ENCODE data around the gene TREH.

Gene TREH

DNA sequence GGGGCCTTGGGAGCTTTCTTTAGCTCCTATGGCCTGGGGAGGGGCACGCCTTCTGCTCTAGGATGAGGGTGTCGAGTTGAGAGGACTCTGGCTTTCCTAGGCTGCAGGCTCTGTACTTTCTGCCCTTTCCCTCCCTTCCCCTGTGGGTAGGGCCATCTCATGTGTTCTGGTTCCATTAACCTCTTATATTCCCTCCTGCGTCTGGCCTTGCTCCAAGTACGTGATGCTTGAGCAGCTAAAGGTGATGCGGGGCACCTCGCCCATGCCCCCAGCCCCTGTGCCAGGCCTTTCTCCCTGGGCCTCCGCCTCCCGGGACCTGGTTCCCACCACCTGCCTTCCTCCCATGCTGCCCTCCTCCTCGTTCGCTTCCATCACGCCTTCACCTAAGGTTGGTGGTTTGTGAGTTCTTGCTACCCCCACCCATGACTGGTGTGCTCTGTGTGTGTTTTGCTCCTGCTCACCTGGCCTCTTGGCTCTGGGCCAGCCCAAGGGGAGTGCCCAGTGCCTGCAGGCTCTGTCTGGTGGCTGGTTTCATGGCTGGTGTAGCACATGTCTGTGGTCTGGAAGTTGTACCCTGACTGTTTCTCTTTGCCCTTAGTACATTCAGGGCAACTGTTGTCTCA, 37.9 kb downstream of the TREH start:
- Histone ChIP-seq H3K36me3 (ENCODE audit: insufficient read depth, low read length) (peaks cover 69% of the 10 kb centered on the region), H3K4me1 (ENCODE audit: insufficient read depth, low read length) (peaks cover 16% of the 10 kb centered on the region), H3K9ac (ENCODE audit: low read length) (no peak overlapping the region), H3K9me3 (ENCODE audit: low read length) (no peaks in the 10 kb centered on the region), H3K4me3 (ENCODE audit: low read depth in 1 of 2, low read length in 2 of 2) (no peak overlapping the region), H3K27ac (ENCODE audit: low read depth, low read length) (no peak overlapping the region), H3K27me3 (ENCODE audit: control insufficient read depth in 1 of 2, insufficient read depth in 2 of 2, low read length in 2 of 2) (no peaks in the 10 kb centered on the region)

DNA sequence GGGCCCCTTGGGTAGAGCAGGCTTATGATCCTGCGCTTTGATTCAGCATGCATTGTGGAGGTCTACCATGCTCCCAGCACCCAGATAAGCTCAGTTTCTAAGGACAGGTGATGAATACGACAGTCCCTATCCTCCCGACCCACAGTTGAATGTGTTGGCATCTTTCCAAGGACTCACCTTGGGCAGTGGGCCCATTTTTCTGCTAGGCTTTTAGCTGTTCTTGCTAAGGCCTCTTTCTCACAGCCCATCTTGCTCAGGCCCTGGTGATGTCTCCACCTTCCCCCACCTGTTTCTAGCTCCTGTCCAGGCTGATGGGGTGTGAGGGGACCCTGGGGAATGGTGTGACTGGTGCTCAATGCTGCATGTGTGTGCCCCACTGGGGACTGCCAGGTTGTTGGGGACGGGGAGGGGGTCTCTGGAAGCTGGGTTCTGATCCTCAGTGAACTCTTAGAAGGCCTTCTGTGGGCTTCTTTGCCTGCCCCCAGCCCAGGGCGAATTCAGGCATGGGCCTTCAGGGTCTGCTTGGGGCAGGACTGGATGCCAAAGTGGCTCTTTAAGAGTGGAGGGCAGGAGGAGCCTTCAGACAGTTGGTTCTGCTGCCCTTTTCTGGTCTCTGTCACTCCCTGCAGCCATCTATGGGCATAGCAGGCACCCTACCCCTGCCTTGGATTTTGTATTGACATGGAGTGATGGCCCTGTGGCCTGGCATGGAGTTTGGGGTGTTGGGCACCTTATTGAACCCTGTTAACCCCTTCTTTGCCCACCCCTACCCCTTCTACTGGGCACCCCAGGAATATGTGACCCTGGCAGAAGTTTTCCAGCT, 38.9 kb downstream of the TREH start:
- Histone ChIP-seq H3K27ac (ENCODE audit: low read depth, low read length) (peak overlapping the region; percentile 9), H3K36me3 (ENCODE audit: insufficient read depth, low read length) (peaks cover 67% of the 10 kb centered on the region), H3K9ac (ENCODE audit: low read length) (no peak overlapping the region), H3K4me1 (ENCODE audit: insufficient read depth, low read length) (peaks cover 22% of the 10 kb centered on the region), H3K4me3 (ENCODE audit: low read depth in 1 of 2, low read length in 2 of 2) (peak overlapping the region in 1 of 2 donors; percentile 6), H3K9me3 (ENCODE audit: low read length) (no peaks in the 10 kb centered on the region), H3K27me3 (ENCODE audit: control insufficient read depth in 1 of 2, insufficient read depth in 2 of 2, low read length in 2 of 2) (no peaks in the 10 kb centered on the region)

- Histone ChIP-seq H3K27me3 (ENCODE audit: control insufficient read depth in 1 of 2, insufficient read depth in 2 of 2, low read length in 2 of 2) (no peaks in the 10 kb centered on the region), H3K9me3 (ENCODE audit: low read length) (no peaks in the 10 kb centered on the region), H3K4me1 (ENCODE audit: insufficient read depth, low read length) (peaks cover 28% of the 10 kb centered on the region), H3K4me3 (ENCODE audit: low read depth in 1 of 2, low read length in 2 of 2) (peak overlapping the region in 1 of 2 donors; percentile 6), H3K9ac (ENCODE audit: low read length) (no peak overlapping the region), H3K36me3 (ENCODE audit: insufficient read depth, low read length) (peaks cover 62% of the 10 kb centered on the region), H3K27ac (ENCODE audit: low read depth, low read length) (no peak overlapping the region)
Measured at GRCh38 chr11:118639899-118640298, 39.6 kb downstream of the TREH start.

GRCh38 chr11:118638726-118639125, 40.7 kb downstream of the TREH start:
- no peak overlapping the region for H3K9ac ChIP-seq (ENCODE audit: low read length)

DNA sequence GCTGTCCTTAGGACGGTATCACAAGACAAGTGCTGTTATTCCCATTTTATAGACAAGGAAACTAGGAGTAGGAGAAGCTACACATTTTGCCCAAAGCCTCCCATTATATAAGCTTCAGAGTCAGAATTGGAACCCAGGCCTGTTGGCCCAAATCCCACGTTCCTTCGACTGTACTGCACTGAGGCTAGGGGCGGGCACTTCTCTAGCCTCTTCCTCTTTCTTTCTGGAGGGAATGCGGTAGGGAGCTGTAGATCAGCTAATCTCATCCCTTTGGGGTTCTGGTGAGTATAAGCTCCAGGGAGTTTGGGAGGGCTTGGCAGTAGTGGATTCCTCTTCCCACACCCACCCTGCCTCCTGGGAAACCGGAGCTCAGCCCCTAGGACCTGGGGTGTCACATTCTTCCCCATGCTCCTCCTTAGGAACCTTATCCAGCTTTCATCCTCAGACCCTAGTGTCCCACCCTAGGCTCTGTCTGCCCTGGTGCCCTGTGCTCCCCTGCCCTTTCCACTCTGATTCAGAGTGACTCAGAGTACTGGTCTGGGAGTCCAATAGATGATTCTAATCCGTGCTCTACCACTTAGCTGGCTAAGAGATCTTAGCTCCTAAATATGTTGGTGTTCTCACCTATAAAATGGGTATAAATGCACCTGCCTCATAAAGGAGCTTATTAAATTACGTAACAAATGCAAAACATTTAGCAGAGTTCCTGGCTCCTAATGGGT, 42.7 kb downstream of the TREH start:
- H3K27me3 ChIP-seq (ENCODE audit: control insufficient read depth in 1 of 2, insufficient read depth in 2 of 2, low read length in 2 of 2) = no peaks in the 10 kb centered on the region
- H3K9me3 ChIP-seq (ENCODE audit: low read length) = no peaks in the 10 kb centered on the region
- H3K4me1 ChIP-seq (ENCODE audit: insufficient read depth, low read length) = peaks cover 47% of the 10 kb centered on the region
- peaks cover 47% of the 10 kb centered on the region for H3K36me3 ChIP-seq (ENCODE audit: insufficient read depth, low read length)
- no peak overlapping the region for H3K9ac ChIP-seq (ENCODE audit: low read length)
- no peak overlapping the region for H3K27ac ChIP-seq (ENCODE audit: low read depth, low read length)
- no peak overlapping the region for H3K4me3 ChIP-seq (ENCODE audit: low read depth in 1 of 2, low read length in 2 of 2)

More at GRCh38 chr11:118638726-118639125, 40.7 kb downstream of the TREH start:
- peaks cover 37% of the 10 kb centered on the region for H3K4me1 ChIP-seq (ENCODE audit: insufficient read depth, low read length)
- no peak overlapping the region for H3K27ac ChIP-seq (ENCODE audit: low read depth, low read length)
- H3K27me3 ChIP-seq (ENCODE audit: control insufficient read depth in 1 of 2, insufficient read depth in 2 of 2, low read length in 2 of 2) = no peaks in the 10 kb centered on the region
- peaks cover 53% of the 10 kb centered on the region for H3K36me3 ChIP-seq (ENCODE audit: insufficient read depth, low read length)
- H3K4me3 ChIP-seq (ENCODE audit: low read depth in 1 of 2, low read length in 2 of 2) = no peak overlapping the region
- H3K9me3 ChIP-seq (ENCODE audit: low read length) = no peaks in the 10 kb centered on the region

GRCh38 chr11:118635642-118636041, 43.8 kb downstream of the TREH start:
- H3K27me3 ChIP-seq (ENCODE audit: control insufficient read depth in 1 of 2, insufficient read depth in 2 of 2, low read length in 2 of 2) = no peaks in the 10 kb centered on the region
- H3K9me3 ChIP-seq (ENCODE audit: low read length) = no peaks in the 10 kb centered on the region
- H3K4me3 ChIP-seq (ENCODE audit: low read depth in 1 of 2, low read length in 2 of 2) = no peak overlapping the region
- peaks cover 48% of the 10 kb centered on the region for H3K36me3 ChIP-seq (ENCODE audit: insufficient read depth, low read length)
- peak overlapping the region; percentile 82 for H3K27ac ChIP-seq (ENCODE audit: low read depth, low read length)
- H3K4me1 ChIP-seq (ENCODE audit: insufficient read depth, low read length) = peaks cover 41% of the 10 kb centered on the region
- no peak overlapping the region for H3K9ac ChIP-seq (ENCODE audit: low read length)

DNA sequence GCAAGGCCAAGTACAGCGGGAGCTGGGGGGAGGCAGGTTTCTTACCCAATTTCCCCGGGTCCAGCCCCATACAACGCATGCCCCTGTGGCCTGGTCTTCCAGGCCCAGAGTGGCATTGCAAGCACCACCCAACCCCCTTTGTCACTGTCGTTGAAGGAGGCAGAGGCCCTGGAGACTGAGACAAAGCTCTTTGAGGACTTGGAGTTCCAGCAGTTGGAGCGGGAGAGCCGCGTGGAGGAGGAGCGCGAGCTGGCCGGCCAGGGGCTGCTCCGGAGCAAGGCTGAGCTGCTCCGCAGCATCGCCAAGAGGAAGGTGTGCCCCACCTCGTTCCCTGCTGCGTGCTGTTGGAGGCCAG, 44.2 kb downstream of the TREH start:
- peak overlapping the region; percentile 61 for H3K9ac ChIP-seq (ENCODE audit: low read length)

DNA sequence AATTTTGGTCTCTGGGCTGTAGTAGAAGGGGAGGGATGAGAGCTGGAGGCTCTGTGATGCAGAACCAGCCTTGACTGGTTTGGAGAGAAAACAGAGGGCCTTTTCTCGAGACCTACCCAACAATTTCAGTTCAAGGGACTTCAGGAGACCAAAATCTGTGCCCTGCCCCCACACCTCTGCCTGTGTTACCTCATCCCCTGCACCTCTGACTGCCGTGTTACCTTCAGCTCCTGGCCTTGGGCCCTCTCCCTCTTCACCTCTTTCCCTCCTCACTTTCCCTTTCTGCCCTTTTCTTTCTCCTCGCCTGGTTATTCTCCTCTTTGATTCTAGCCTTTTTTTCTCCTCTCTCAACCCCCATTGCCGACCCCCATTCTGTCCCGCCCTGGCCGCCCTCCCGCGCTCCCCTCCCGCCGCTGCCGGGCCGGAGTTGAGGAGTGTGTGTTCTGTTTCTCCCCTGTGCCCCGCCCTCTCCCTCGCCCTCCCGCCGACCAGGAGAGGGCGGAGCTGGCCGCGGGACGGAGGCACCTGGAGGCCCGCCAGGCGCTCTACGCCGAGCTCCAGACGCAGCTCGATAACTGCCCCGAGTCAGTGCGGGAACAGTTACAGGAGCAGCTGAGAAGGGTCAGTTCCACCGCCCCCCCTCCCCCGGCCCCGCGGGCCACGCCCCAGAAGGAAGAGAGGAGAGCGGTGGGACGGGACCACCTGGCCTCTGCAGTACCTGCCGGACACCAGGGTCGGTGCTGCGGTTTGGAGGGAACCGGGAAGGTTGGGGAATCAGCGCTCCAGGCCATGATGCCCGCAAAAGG, 44.8 kb downstream of the TREH start:
- Histone ChIP-seq H3K27ac (ENCODE audit: low read depth, low read length) (peak overlapping the region; percentile 82), H3K36me3 (ENCODE audit: insufficient read depth, low read length) (peaks cover 46% of the 10 kb centered on the region), H3K9ac (ENCODE audit: low read length) (peak overlapping the region; percentile 61), H3K9me3 (ENCODE audit: low read length) (no peaks in the 10 kb centered on the region), H3K27me3 (ENCODE audit: control insufficient read depth in 1 of 2, insufficient read depth in 2 of 2, low read length in 2 of 2) (no peaks in the 10 kb centered on the region), H3K4me1 (ENCODE audit: insufficient read depth, low read length) (peaks cover 34% of the 10 kb centered on the region), H3K4me3 (ENCODE audit: low read depth in 1 of 2, low read length in 2 of 2) (peak overlapping the region; percentile 38 to 44)

More for the DNA sequence above, 44.2 kb downstream of the TREH start:
- Histone ChIP-seq H3K36me3 (ENCODE audit: insufficient read depth, low read length) (peaks cover 45% of the 10 kb centered on the region), H3K4me1 (ENCODE audit: insufficient read depth, low read length) (peaks cover 36% of the 10 kb centered on the region), H3K27me3 (ENCODE audit: control insufficient read depth in 1 of 2, insufficient read depth in 2 of 2, low read length in 2 of 2) (no peaks in the 10 kb centered on the region), H3K4me3 (ENCODE audit: low read depth in 1 of 2, low read length in 2 of 2) (peak overlapping the region; percentile 38 to 44), H3K9me3 (ENCODE audit: low read length) (no peaks in the 10 kb centered on the region), H3K27ac (ENCODE audit: low read depth, low read length) (peak overlapping the region; percentile 82)

DNA sequence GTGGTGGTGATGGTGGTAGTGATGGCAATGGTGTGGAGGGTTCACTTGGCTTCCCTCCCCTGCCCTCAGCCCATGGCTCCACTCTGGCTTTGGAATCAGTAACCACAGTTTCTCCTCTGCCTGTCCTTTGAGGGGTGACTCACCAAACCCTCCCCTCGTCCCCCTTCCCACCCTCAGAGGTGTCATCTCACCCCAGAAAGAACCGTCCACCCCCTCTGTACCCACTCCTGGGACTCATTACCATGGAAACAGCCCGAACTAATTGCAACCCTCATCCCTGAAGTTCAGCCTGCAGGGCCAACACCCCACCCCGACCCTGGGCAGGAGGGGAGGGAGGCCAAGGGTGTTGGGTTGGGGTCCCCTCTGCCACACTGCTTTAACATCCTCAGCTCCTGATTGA, 45.5 kb downstream of the TREH start:
- H3K9me3 ChIP-seq (ENCODE audit: low read length) = no peaks in the 10 kb centered on the region
- peaks cover 51% of the 10 kb centered on the region for H3K36me3 ChIP-seq (ENCODE audit: insufficient read depth, low read length)
- H3K4me1 ChIP-seq (ENCODE audit: insufficient read depth, low read length) = peaks cover 39% of the 10 kb centered on the region
- peak overlapping the region; percentile 82 for H3K27ac ChIP-seq (ENCODE audit: low read depth, low read length)
- H3K4me3 ChIP-seq (ENCODE audit: low read depth in 1 of 2, low read length in 2 of 2) = peak overlapping the region in 1 of 2 donors; percentile 44
- H3K9ac ChIP-seq (ENCODE audit: low read length) = peak overlapping the region; percentile 45
- H3K27me3 ChIP-seq (ENCODE audit: control insufficient read depth in 1 of 2, insufficient read depth in 2 of 2, low read length in 2 of 2) = no peaks in the 10 kb centered on the region

GRCh38 chr11:118633319-118633690, 46.1 kb downstream of the TREH start:
- Histone ChIP-seq H3K4me3 (ENCODE audit: low read depth in 1 of 2, low read length in 2 of 2) (no peak overlapping the region), H3K27me3 (ENCODE audit: control insufficient read depth in 1 of 2, insufficient read depth in 2 of 2, low read length in 2 of 2) (no peaks in the 10 kb centered on the region), H3K9ac (ENCODE audit: low read length) (no peak overlapping the region), H3K36me3 (ENCODE audit: insufficient read depth, low read length) (peaks cover 57% of the 10 kb centered on the region), H3K27ac (ENCODE audit: low read depth, low read length) (no peak overlapping the region), H3K4me1 (ENCODE audit: insufficient read depth, low read length) (peaks cover 42% of the 10 kb centered on the region), H3K9me3 (ENCODE audit: low read length) (no peaks in the 10 kb centered on the region)

Data from muscle layer of colon (tissue), 2 donors.